GM23338 (cell line): ENCODE data around the gene COPA. TPM values are rescaled to one million over a fixed set of nuclear protein-coding genes. Genes with fewer than 3 reads are reported as not detected.

Experiments used
- ATAC-seq: fragments of 200-7000 bp; cut with Tn5 transposase; 3 replicates; pipeline ENCODE4 v1.9.1; 2020
- DNase-seq: peaks from one replicate; pipeline ENCODE4 v3.0.0-alpha.2; 2015; ENCODE audit warnings: low spot score
- H2AFZ ChIP-seq: fragments of 200-600 bp; sonication (generic); 2 replicates; pipeline ENCODE4 v1.8.0; 2016; ENCODE audit warnings: antibody characterized with exemption, mild to moderate bottlenecking, moderate library complexity
- H3F3A ChIP-seq: fragments of 200-600 bp; sonication (generic); replicated peaks from 2 replicates; pipeline ENCODE4 v1.8.0; 2017; ENCODE audit warnings: antibody characterized with exemption, mixed run types, low read depth
- H3K27ac ChIP-seq: fragments of 200-600 bp; sonication (generic); 2 replicates; pipeline ENCODE4 v1.6.1; 2016; ENCODE audit warnings: low read depth
- H3K27me3 ChIP-seq: fragments of 200-600 bp; sonication (generic); 2 replicates; pipeline ENCODE4 v1.8.0; 2016; ENCODE audit warnings: mild to moderate bottlenecking, mixed run types, moderate library complexity; ENCODE audit not compliant: insufficient read depth
- H3K36me3 ChIP-seq: fragments of 200-600 bp; sonication (generic); 2 replicates; pipeline ENCODE4 v1.8.0; 2016; ENCODE audit warnings: mild to moderate bottlenecking; ENCODE audit not compliant: insufficient read depth
- H3K4me1 ChIP-seq: fragments of 200-600 bp; sonication (generic); 2 replicates; pipeline ENCODE4 v1.8.0; 2016; ENCODE audit warnings: mild to moderate bottlenecking, moderate library complexity; ENCODE audit not compliant: insufficient read depth
- H3K4me2 ChIP-seq: fragments of 200-600 bp; sonication (generic); 2 replicates; pipeline ENCODE4 v1.7.1; 2017; ENCODE audit warnings: mixed run types
- H3K4me3 ChIP-seq: fragments of 200-600 bp; sonication (generic); 2 replicates; pipeline ENCODE4 v1.6.1; 2016; ENCODE audit warnings: mixed run types
- H3K79me2 ChIP-seq: fragments of 200-600 bp; sonication (generic); replicated peaks from 2 replicates; pipeline ENCODE4 v1.8.0; 2017; ENCODE audit warnings: mild to moderate bottlenecking; ENCODE audit not compliant: insufficient read depth
- H3K9me2 ChIP-seq: fragments of 200-600 bp; sonication (generic); 2 replicates; pipeline ENCODE4 v1.8.0; 2017; ENCODE audit not compliant: insufficient read depth
- H4K20me1 ChIP-seq: fragments of 200-600 bp; sonication (generic); replicated peaks from 2 replicates; pipeline ENCODE4 v1.8.0; 2017; ENCODE audit warnings: mild to moderate bottlenecking; ENCODE audit not compliant: insufficient read depth
- H3K27ac Mint-ChIP-seq: 2 replicates; pipeline ENCODE4 v1.8.0; 2020; ENCODE audit warnings: inconsistent platforms, mild to moderate bottlenecking, moderate library complexity, mixed read lengths
- H3K27me3 Mint-ChIP-seq: 3 replicates; pipeline ENCODE4 v1.8.0; 2022; ENCODE audit warnings: low read depth, mild to moderate bottlenecking, moderate library complexity, mixed read lengths, inconsistent platforms; ENCODE audit not compliant: insufficient read depth, poor library complexity
- H3K36me3 Mint-ChIP-seq: 3 replicates; pipeline ENCODE4 v1.8.0; 2021; ENCODE audit warnings: low read depth, mild to moderate bottlenecking, inconsistent platforms, moderate library complexity, mixed read lengths
- H3K4me1 Mint-ChIP-seq: 3 replicates; pipeline ENCODE4 v1.8.0; 2020; ENCODE audit warnings: mild to moderate bottlenecking, inconsistent platforms, mixed read lengths
- H3K4me3 Mint-ChIP-seq: 3 replicates; pipeline ENCODE4 v1.8.0; 2021; ENCODE audit warnings: moderate library complexity, mild to moderate bottlenecking, inconsistent platforms, mixed read lengths
- H3K9me3 Mint-ChIP-seq: 3 replicates; pipeline ENCODE4 v1.8.0; 2020; ENCODE audit warnings: moderate library complexity, mild to moderate bottlenecking, inconsistent platforms, mixed read lengths
- CREB1 ChIP-seq: fragments of 250-450 bp; sonication (Bioruptor Pico); IDR thresholded peaks from 2 replicates; pipeline ENCODE4 v1.5.0; 2020; ENCODE audit warnings: low read depth, mild to moderate bottlenecking, moderate library complexity
- CTCF ChIP-seq, 2 experiments: fragments of 200-600 bp in 1 of 2; sonication (generic) in 1 of 2; conservative IDR thresholded peaks; 2 replicates each; pipeline versions ENCODE4 v1.5.1 to v1.6.1; 2016 to 2017; ENCODE audit warnings: antibody characterized with exemption in 2 of 2, low read depth in 2 of 2, mild to moderate bottlenecking in 2 of 2, moderate library complexity in 1 of 2
- EZH2 ChIP-seq: fragments of 200-600 bp; sonication (generic); IDR thresholded peaks from one replicate; pipeline ENCODE4 v1.8.0; 2017; ENCODE audit warnings: antibody characterized with exemption, mild to moderate bottlenecking, low read depth; ENCODE audit not compliant: unreplicated experiment
- EZH2phosphoT487 ChIP-seq: fragments of 200-600 bp; sonication (generic); IDR thresholded peaks from one replicate; pipeline ENCODE4 v1.8.1; 2018; ENCODE audit warnings: antibody characterized with exemption; ENCODE audit not compliant: unreplicated experiment
- JUNB ChIP-seq: IDR thresholded peaks from one replicate; pipeline ENCODE4 v1.6.1; 2016; ENCODE audit warnings: antibody characterized with exemption; ENCODE audit not compliant: unreplicated experiment
- NANOG ChIP-seq: IDR thresholded peaks from 2 replicates; pipeline ENCODE4 v1.6.1; 2016; ENCODE audit warnings: antibody characterized with exemption, borderline replicate concordance
- POLR2AphosphoS5 ChIP-seq: IDR thresholded peaks from 2 replicates; pipeline ENCODE4 v1.6.1; 2016; ENCODE audit warnings: antibody characterized with exemption, low read depth
- STAT1 ChIP-seq: IDR thresholded peaks from one replicate; pipeline ENCODE4 v1.6.1; 2016; ENCODE audit warnings: antibody characterized with exemption; ENCODE audit not compliant: unreplicated experiment
- ZNF114 ChIP-seq: fragments of 250-450 bp; sonication (Bioruptor Pico); IDR thresholded peaks from 2 replicates; pipeline ENCODE4 v1.5.0; 2020; ENCODE audit warnings: mild to moderate bottlenecking, moderate library complexity
- ZNF331 ChIP-seq: fragments of 250-450 bp; sonication (Bioruptor Pico); IDR thresholded peaks from 2 replicates; pipeline ENCODE4 v1.5.0; 2020; ENCODE audit warnings: low read depth, mild to moderate bottlenecking, moderate library complexity
- polyA plus RNA-seq: library from polyadenylated mRNA; unstranded; fragments of >200 nt; fragmentation: Nextera tagmentation; extraction: Ambion mirVana; gene quantifications from 2 replicates; pipeline ENCODE4 v1.2.1, GENCODE V29; 2016
- total RNA-seq: library from RNA; depleted of rRNA; stranded (reverse); fragments of >200 nt; shearing (Covaris generic); gene quantifications from 2 replicates; pipeline ENCODE4 v1.2.3, GENCODE V29; 2014
- TF ChIP-seq, protein P1 (sequence below): IDR thresholded peaks from one replicate; pipeline ENCODE4 v1.6.1; 2018; ENCODE audit warnings: antibody characterized with exemption; ENCODE audit not compliant: unreplicated experiment
- TF ChIP-seq, protein P2 (sequence below): IDR thresholded peaks from 2 replicates; pipeline ENCODE4 v1.6.1; 2016; ENCODE audit warnings: antibody characterized with exemption
- TF ChIP-seq, protein P3 (sequence below): fragments of 250-450 bp; sonication (Bioruptor Pico); IDR thresholded peaks from 2 replicates; pipeline ENCODE4 v1.5.0; 2020; ENCODE audit warnings: mild to moderate bottlenecking, moderate library complexity

The COPA gene
- total and polyA plus RNA-seq, 2 experiments from 2014 or later = 58.2 to 87.1 TPM

DNA sequence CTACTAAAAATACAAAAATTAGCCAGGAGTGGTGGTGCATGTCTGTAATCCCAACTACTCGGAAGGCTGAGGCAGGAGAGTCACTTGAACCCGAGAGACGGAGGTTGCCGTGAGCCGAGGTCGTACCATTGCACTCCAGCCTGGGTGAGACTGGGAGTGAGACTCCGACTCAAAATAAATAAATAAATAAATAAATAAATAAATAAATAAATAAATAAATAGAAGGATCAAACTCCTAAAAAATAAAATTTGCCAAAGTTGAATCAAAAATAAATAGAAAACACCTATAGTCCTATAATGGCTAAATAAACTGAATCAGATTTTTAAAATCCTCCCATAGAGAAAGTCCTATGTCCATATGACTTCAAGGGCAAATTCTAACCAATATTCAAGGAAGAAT, 42.9 kb downstream of the COPA start:
- no peaks in the 10 kb centered on the region for H3K4me1 ChIP-seq
- Mint-ChIP-seq H3K9me3 (no peaks in the 10 kb centered on the region), H3K27me3 (no peaks in the 10 kb centered on the region), H3K4me3 (no peak overlapping the region), H3K36me3 (peaks cover 61% of the 10 kb centered on the region), H3K27ac (no peak overlapping the region), H3K4me1 (no peaks in the 10 kb centered on the region)
- H2AFZ ChIP-seq = no peak overlapping the region
- no peaks in the 10 kb centered on the region for H3K79me2 ChIP-seq
- no peak overlapping the region for H3K4me3 ChIP-seq
- H4K20me1 ChIP-seq = peaks cover 4% of the 10 kb centered on the region
- no peak for ATAC-seq
- DNase-seq = no peak
- no peak overlapping the region for H3K27ac ChIP-seq
- peaks cover 50% of the 10 kb centered on the region for H3K36me3 ChIP-seq
- H3F3A ChIP-seq = no peaks in the 10 kb centered on the region
- H3K4me2 ChIP-seq = no peak overlapping the region
- no peaks in the 10 kb centered on the region for H3K27me3 ChIP-seq
- no peak for TF ChIP-seq CTCF (conservative IDR thresholded peaks at IDR 0.05; ENCODE audit: low read depth in 2 of 2)
- TF ChIP-seq EZH2phosphoT487 = no peak
- no peak for TF ChIP-seq JUNB
- TF ChIP-seq CREB1 = no peak
- TF ChIP-seq, protein P1, sequence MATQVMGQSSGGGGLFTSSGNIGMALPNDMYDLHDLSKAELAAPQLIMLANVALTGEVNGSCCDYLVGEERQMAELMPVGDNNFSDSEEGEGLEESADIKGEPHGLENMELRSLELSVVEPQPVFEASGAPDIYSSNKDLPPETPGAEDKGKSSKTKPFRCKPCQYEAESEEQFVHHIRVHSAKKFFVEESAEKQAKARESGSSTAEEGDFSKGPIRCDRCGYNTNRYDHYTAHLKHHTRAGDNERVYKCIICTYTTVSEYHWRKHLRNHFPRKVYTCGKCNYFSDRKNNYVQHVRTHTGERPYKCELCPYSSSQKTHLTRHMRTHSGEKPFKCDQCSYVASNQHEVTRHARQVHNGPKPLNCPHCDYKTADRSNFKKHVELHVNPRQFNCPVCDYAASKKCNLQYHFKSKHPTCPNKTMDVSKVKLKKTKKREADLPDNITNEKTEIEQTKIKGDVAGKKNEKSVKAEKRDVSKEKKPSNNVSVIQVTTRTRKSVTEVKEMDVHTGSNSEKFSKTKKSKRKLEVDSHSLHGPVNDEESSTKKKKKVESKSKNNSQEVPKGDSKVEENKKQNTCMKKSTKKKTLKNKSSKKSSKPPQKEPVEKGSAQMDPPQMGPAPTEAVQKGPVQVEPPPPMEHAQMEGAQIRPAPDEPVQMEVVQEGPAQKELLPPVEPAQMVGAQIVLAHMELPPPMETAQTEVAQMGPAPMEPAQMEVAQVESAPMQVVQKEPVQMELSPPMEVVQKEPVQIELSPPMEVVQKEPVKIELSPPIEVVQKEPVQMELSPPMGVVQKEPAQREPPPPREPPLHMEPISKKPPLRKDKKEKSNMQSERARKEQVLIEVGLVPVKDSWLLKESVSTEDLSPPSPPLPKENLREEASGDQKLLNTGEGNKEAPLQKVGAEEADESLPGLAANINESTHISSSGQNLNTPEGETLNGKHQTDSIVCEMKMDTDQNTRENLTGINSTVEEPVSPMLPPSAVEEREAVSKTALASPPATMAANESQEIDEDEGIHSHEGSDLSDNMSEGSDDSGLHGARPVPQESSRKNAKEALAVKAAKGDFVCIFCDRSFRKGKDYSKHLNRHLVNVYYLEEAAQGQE = no peak
- no peak for TF ChIP-seq ZNF114 (CRISPR knock-in tag)
- TF ChIP-seq, protein P2, sequence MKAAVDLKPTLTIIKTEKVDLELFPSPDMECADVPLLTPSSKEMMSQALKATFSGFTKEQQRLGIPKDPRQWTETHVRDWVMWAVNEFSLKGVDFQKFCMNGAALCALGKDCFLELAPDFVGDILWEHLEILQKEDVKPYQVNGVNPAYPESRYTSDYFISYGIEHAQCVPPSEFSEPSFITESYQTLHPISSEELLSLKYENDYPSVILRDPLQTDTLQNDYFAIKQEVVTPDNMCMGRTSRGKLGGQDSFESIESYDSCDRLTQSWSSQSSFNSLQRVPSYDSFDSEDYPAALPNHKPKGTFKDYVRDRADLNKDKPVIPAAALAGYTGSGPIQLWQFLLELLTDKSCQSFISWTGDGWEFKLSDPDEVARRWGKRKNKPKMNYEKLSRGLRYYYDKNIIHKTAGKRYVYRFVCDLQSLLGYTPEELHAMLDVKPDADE = no peak
- TF ChIP-seq NANOG = no peak
- TF ChIP-seq ZNF331 (CRISPR knock-in tag) = no peak
- TF ChIP-seq, protein P3, sequence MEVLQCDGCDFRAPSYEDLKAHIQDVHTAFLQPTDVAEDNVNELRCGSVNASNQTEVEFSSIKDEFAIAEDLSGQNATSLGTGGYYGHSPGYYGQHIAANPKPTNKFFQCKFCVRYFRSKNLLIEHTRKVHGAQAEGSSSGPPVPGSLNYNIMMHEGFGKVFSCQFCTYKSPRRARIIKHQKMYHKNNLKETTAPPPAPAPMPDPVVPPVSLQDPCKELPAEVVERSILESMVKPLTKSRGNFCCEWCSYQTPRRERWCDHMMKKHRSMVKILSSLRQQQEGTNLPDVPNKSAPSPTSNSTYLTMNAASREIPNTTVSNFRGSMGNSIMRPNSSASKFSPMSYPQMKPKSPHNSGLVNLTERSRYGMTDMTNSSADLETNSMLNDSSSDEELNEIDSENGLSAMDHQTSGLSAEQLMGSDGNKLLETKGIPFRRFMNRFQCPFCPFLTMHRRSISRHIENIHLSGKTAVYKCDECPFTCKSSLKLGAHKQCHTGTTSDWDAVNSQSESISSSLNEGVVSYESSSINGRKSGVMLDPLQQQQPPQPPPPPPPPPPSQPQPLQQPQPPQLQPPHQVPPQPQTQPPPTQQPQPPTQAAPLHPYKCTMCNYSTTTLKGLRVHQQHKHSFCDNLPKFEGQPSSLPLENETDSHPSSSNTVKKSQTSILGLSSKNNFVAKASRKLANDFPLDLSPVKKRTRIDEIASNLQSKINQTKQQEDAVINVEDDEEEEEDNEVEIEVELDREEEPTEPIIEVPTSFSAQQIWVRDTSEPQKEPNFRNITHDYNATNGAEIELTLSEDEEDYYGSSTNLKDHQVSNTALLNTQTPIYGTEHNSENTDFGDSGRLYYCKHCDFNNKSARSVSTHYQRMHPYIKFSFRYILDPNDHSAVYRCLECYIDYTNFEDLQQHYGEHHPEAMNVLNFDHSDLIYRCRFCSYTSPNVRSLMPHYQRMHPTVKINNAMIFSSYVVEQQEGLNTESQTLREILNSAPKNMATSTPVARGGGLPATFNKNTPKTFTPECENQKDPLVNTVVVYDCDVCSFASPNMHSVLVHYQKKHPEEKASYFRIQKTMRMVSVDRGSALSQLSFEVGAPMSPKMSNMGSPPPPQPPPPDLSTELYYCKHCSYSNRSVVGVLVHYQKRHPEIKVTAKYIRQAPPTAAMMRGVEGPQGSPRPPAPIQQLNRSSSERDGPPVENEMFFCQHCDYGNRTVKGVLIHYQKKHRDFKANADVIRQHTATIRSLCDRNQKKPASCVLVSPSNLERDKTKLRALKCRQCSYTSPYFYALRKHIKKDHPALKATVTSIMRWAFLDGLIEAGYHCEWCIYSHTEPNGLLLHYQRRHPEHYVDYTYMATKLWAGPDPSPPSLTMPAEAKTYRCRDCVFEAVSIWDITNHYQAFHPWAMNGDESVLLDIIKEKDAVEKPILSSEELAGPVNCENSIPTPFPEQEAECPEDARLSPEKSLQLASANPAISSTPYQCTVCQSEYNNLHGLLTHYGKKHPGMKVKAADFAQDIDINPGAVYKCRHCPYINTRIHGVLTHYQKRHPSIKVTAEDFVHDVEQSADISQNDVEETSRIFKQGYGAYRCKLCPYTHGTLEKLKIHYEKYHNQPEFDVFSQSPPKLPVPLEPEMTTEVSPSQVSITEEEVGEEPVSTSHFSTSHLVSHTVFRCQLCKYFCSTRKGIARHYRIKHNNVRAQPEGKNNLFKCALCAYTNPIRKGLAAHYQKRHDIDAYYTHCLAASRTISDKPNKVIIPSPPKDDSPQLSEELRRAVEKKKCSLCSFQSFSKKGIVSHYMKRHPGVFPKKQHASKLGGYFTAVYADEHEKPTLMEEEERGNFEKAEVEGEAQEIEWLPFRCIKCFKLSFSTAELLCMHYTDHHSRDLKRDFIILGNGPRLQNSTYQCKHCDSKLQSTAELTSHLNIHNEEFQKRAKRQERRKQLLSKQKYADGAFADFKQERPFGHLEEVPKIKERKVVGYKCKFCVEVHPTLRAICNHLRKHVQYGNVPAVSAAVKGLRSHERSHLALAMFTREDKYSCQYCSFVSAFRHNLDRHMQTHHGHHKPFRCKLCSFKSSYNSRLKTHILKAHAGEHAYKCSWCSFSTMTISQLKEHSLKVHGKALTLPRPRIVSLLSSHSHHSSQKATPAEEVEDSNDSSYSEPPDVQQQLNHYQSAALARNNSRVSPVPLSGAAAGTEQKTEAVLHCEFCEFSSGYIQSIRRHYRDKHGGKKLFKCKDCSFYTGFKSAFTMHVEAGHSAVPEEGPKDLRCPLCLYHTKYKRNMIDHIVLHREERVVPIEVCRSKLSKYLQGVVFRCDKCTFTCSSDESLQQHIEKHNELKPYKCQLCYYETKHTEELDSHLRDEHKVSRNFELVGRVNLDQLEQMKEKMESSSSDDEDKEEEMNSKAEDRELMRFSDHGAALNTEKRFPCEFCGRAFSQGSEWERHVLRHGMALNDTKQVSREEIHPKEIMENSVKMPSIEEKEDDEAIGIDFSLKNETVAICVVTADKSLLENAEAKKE (CRISPR knock-in tag) = no peak
- no peak for TF ChIP-seq STAT1
- TF ChIP-seq EZH2 = no peak
- no peak for TF ChIP-seq POLR2AphosphoS5
- no peaks in the 10 kb centered on the region for H3K9me2 ChIP-seq
